COLO829 (cell line): ENCODE data around the gene PABPC1L2A.
"Not testable (repeated sequence)": the region's sequence is repeated elsewhere in the genome, so short reads cannot be mapped to it uniquely, and the experiment has no call there.

ENCODE experiments used
- DNase-seq: peaks from one replicate; pipeline ENCODE4 v3.0.0; 2012; ENCODE audit warnings: low spot score

The PABPC1L2A gene

GRCh38 chrX:73079024-73079562 lies at the start of gene PABPC1L2A:
PABPC1L2A (minus strand) TSS chrX:73079512; CDS start chrX:73079386, 126 bp downstream.
- DNase-seq: not testable (repeated sequence)

- DNase-seq: no peak
Observed at GRCh38 chrX:73127700-73128241, 48.5 kb upstream of the PABPC1L2A start.

- DNase-seq: no peak
Observed at GRCh38 chrX:73126240-73126639, 46.9 kb upstream of the PABPC1L2A start.

- not testable (repeated sequence) for DNase-seq
Observed at GRCh38 chrX:73099505-73099904, 20.2 kb upstream of the PABPC1L2A start.

- peak; percentile 2 for DNase-seq
Observed at GRCh38 chrX:73086766-73087165, 7.5 kb upstream of the PABPC1L2A start.

- DNase-seq: not testable (repeated sequence)
Observed at GRCh38 chrX:73079884-73080283, 572 bp upstream of the PABPC1L2A start.

DNA sequence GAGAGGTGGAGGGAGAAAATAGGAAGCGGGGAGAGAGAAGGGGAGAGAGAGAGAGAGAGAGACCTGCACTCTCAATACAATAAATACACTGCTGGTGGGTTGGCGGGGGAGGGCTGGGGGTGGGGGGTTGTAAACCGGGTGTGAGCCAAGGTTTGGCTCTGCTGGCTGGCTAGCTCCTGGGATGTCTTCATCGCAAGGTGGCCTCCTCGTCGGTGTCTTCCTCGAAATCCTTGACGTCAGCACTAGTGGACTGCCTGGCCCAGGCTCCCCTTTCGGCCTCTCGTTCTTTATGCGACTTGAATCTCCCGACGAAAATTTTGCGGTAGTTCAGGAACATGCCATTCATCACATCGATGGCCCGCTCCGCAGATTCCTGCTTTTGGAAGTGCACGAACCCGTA lies 715 bp downstream of the PABPC1L2A start:
- DNase-seq: not testable (repeated sequence)

DNA sequence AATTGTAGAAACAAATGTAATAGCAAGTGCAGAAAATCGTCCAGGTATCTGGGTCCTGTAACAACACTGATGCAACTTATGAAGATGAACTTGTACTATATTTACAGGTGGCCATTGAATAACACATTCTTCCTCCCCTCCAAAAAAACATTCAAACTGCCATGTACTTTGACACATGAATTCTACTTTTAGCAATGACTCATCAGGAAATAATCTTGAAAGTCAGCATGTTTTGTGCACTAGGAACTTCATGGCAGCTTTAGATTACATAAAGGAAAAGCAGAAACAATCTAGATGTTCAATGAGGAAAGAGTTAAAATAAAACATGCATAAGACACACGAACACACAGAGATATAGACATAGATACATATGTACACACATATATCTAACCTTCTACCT lies 2.5 kb downstream of the PABPC1L2A start:
- no peak for DNase-seq

GRCh38 chrX:73069365-73070035 lies 9.8 kb downstream of the PABPC1L2A start:
- DNase-seq: no peak

DNA sequence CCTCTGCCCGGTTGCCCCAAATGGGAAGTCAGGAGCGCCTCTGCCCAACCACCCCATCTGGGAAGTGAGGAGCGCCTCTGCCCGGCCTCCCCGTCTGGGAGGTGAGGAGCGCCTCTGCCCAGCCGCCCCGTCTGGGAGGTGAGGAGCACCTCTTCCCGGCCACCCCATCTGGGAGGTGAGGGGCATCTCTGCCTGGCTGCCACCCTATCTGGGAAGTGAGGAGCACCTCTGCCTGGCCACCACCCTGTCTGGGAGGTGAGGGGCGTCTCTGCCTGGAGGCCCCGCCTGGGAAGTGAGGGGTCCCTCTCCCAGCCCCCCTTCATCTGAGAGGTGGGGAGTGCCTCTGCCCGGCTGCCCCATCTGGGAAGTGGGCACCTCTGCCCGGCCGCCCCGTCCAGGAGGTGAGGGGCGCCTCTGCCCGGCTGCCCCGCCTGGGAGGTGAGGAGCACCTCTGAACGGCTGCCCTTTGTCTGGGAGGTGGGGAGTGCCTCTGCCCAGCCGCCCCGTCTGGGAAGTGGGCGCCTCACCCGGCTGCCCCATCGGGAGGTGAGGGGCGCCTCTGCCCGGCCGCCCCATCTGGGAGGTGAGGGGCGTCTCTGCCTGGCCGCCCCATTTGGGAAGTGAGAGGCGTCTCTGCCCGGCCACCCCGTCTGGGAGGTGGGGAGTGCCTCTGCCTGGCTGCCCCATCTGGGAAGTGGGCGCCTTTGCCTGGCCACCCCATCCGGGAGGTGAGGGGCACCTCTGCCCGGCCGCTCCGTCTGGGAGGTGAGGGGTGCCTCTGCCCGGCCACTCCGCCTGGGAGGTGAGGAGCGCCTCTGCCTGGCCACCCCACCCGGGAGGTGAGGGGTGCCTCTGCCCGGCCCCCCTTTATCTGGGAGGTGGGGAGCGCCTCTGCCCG lies 10.6 kb downstream of the PABPC1L2A start:
- no peak for DNase-seq

GRCh38 chrX:73067761-73068466 lies 11.4 kb downstream of the PABPC1L2A start:
- not testable (repeated sequence) for DNase-seq

DNA sequence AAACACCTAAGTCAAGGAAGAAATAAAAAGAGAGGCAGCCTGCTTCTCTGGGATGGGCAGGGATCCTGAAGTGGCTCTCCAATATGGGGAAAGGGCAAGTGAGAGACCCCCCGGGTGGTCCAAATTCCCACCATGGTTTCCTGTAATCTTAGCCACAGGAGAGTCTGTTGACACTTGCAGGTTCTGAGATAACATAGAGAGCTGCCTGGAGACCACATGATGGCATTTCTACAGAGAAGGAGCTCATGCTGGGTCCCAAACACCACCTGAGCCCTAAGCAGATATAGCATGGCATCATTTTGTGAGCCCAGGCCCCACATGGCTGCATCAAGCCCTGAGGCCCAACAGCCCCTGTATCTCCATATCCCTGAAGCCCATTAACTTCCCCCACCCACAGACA lies 50.4 kb downstream of the PABPC1L2A start:
- DNase-seq: no peak
